KBM-7 (cell line): Measurements from ENCODE around the gene LEKR1.
"Not testable (repeated sequence)": the region's sequence is repeated elsewhere in the genome, so short reads cannot be mapped to it uniquely, and the experiment has no call there.

ENCODE experiments used
- DNase-seq: peaks from one replicate; pipeline ENCODE4 v3.0.0-alpha.2; 2015
- in situ Hi-C: fragments of 300-500 bp; cut with MboI; formaldehyde crosslinking; loops from 2 replicates; pipeline ENCODE4 v1.14.3; 2020; ENCODE audit warnings: low sequenced_read_pairs, low pct_unique_long_range_greater_than_20kb, mixed read lengths

LEKR1 gene

DNA sequence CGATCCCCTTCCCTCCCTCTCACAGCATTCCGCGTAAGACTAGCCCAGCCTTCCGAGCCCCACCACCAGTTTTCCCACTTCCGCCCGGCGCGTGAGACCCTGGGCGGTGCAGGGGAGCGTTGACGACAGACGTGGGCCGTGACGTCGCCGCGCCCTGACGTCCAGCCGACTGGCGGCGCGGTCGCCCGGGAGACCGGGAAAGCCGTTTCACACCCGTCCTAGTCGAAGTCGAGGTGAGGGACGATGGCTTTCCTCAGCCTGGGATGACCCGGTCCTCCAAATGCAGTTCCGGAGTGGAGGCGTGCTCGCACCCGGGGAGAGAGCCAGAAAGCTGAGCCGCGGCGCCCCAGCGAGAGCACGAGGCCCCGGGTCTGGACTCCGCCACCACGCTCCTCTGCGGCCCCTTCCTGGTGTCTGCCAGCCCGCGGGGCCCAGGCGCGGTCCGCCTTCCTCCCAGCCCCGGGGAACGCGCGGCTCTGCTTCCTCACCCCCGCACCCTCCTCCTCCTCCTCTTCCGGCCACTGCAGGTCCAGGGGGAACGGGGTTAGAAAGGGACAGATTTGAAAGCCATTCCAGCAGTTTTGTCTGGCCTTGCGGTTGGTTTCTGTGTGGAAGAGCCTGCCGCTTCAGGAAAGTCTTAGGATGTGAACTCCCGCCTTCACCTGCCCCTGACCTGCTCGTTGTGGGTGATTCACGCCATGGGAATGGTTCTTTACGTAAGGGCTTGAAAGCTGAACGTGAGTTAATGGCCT is at the start of gene LEKR1:
LEKR1 (plus strand) TSS at position 210 of the 752 bp plus-strand sequence. CDS start 2,977 bp downstream, outside the sequence.
- DNase-seq, result no peak
- in situ Hi-C loops, result no loop called here

DNA sequence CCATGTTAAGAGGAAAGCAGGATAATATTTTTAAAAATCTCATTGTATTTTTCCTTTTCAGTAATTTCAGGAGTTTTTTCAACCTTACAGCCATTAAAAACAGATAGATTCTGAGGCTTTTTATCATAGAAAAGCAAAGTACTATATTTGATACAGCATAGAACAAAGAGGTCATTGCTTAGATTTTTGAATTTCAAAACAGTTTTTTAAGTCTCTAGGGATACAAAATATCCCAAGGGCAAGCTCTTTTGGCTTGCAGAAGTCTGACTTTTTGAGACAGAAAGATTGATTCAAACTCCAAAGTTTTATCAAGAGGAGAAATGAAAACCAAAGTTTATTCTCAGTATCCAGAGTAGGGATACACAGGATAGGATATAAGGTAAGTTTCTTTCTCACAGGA is 49.3 kb upstream of the LEKR1 start:
- in situ Hi-C loops, result no loop called here

DNA sequence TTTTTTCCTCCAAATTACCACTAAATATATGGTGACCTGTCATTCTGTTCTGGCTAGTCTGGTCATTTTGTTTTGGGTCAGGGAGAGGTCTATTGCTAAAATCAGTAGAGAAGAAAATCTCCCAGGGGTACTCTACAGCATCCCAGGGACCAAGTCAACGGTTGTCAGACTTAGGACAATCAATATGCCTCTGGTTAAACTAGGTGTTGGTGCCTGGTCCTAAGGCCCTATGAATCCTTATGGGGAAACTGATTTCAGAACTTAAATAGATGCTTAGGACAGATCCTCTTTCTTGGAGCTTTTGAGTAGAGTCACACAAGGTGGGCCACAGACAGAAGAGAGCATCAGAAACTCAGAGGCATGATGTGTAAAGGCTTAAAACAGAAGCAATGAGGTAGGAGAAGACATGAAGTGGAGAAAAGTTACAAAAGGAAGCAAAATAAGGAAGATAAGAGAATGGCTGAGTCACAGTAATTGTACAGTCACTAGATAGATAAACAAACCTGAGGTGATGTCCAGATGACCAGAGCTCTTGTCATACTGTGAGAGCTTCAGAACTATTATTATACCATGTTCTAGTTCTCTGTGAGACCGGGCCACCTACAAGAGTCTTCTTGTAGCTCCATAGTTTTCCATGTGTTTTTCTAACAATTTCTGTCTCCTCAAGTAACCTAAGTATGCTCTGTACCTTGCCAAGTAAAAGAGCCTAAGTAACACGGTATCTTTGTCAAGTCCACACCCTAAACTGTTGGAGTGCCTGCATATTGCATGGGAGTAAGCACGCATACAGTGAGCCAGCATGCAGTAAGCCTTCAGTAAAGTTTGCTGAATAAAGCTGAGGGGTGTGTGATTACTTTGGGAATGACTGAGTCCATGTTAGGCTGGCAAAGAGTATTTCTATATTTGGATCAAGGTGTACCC is 44.6 kb upstream of the LEKR1 start:
- DNase-seq, result peak; percentile 32
- in situ Hi-C loops, result no loop called here

More for the DNA sequence above, 49.3 kb upstream of the LEKR1 start:
- DNase-seq, result no peak

DNA sequence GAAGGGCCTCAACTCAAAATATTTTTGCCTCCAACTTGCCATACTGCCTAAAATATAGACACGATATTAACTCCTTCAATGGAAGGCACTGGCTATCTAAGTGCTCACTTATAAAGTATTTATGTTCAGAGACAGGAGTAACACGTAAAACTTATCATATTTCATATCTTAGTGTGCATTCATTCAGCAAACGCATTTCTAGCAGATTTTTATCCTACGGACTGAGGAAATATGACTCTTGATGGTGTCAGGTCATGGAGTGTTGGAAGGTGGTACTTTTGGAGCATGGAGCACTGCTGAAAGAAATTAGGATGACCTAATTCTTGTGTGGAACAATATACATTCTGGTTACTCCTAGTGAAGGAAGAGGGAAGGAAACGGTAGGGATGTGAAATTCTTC is 43.8 kb upstream of the LEKR1 start:
- in situ Hi-C loops, result no loop called here
- DNase-seq, result no peak

DNA sequence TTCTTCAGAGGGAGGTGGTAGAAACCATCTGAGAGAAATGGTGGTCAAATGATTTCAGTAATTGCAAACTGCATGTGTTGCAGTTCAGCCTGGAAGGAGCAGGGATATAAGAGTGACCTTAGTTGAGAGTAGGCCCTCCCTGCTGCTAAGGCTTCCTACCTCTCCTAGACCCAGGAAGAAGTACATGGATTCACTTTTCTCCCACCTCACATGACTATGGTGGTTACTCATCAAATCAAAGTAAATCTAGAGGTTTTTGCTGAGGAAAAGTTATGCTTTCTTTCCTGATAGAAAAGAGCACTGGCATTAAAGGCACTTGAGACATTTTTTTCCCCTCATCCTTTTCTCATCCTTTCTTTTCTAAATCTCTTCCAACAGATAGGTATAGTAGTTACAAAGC is 43.2 kb upstream of the LEKR1 start:
- in situ Hi-C loops, result no loop called here
- no peak for DNase-seq

DNA sequence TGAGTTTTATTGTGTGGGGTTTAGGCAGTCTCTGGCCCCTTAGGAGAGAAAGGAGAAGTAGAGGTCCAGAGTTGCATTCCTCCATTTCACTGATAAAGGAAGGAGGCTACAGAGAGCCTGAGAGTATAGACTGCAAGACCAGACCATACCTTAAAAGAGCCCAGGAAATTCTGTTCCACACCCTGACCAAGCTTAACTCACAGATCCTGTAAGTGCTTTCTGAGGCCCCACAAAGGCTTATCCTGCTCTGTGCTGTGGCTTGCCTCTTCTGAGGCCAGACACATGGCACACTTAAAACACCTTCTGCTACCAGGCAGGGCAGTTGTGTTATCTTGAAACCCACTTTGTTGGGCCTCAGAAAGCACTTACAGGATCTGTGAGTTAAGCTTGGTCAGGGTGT is 39.2 kb upstream of the LEKR1 start:
- in situ Hi-C loops, result no loop called here

DNA sequence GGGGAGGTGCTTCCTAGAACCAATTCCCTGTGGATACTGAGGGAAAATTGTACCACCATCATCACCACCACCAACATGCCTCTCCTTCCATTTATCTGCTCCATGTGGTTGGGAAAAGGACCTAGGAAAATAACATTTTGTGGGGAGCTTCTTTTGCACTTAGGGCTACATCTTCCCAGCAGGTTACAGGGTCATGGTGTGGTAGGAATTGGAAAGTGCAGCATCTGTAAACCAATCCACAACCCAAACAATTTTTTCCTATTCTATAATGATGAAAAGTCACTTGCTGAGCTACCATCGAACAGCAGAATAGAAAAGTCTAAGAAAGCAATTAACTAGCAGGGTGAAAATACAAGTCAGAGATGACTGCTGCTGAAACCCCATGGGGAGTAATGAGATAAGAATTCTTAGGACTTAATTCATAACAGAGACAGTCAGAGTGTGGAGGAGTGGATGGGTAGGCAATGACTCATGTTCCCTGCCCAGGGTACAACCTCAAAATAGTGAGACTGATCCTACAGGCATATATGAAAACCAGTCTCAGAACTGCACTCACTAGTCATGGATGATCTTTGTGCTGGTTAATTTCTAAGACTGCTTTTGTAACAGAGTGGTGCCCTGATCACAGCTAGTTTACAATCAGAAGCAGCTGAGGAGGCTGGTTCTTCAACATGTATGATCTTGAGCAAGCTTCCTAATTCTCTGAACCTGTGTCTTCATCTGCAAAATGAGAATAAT is 38.1 kb upstream of the LEKR1 start:
- in situ Hi-C loops, result no loop called here
- no peak for DNase-seq

More for the DNA sequence above, 39.2 kb upstream of the LEKR1 start:
- DNase-seq, result peak; percentile 32

DNA sequence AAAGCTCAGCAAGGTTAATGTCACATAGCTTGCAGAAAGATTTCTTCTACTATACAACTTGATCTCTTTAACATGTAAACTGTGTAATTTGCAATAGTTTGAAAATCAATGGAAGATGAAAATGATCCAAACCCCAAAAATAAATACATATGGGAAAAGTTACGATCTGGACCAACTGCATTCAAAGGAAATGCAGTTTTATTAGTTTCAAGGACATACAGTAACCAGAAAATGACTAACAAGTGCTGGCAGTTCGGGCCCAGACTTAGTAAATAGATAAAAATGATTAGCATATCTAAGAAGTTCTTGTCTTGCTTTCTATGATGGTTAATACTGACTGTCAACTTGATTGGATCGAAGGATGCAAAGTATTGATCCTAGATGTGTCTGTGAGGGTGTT is 37.3 kb upstream of the LEKR1 start:
- in situ Hi-C loops, result no loop called here
- no peak for DNase-seq

DNA sequence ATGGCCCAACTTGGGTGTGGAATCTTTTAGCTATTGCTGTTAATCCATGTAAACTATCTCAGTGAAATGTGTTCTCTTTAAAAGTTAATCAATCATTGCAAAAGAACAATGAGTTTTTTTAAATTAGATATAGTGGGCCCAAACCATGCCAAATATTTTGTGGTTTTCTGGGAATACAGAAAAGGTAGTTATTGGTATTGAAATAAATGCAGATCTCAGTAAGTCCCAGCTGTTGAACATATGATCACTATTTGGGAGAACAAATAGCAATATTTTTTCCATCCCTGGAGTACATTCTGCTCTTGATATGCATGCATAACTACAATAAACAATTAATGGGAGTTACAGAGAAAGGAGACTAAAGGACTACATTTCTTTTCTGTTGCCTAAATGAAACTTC is 36.0 kb upstream of the LEKR1 start:
- no peak for DNase-seq
- in situ Hi-C loops, result no loop called here

DNA sequence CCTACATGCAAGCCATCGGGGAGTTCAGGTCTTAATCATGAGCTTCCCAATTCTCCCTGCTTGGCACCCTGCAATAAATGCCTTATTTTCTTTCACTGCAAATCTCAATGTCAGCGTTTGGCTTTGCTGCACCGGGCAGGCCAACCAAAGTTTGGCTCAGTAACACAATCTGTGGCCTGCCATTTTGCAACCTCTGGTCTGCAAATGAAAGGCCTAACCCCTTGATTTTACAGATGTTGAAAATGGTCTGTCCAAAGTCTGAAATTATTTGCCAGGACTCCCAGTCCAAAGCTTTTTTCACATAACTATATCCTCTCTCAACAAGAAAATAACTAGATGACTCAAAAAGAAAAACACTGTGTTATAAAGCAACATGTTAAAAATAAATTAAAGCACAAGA is 34.0 kb upstream of the LEKR1 start:
- no peak for DNase-seq
- in situ Hi-C loops, result no loop called here

DNA sequence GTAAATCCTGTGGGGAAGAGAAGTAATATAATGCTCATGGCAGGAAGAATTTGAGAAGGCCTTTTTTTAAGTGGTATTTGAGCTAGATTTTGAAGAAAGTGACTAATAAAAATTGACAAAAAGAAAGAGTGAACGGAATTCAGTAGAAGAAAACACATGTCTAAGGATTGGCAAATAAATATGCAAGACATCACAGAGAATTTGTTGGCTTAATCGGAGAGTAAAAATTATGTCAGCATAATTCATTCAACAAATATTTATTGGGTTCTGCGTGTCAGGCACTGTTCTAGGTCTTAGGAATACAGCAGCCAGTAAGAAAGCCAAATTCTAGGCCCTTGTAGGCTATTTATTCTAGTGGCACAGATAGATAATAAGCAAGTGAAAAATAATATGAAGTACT is 33.6 kb upstream of the LEKR1 start:
- in situ Hi-C loops, result no loop called here
- no peak for DNase-seq

DNA sequence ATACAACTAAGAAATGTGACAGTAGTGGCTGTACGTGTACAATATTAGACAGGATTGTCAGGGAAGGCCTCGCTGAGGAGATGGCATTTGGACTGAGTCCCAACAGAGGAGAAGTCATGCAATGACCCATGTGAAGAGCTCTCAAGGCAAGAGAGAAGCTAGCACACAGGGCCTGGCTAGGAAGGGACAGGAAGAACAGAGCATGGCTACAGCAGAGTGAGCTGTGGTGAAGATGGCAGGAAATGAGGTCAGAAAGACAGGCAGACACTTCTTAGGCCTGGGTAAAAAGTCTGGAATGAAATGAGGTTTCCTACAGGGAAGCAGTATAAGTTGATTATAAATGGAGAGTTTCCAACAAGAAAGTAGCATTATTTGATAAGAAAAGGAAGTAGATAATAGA is 33.2 kb upstream of the LEKR1 start:
- in situ Hi-C loops, result no loop called here
- peak; percentile 62 for DNase-seq

DNA sequence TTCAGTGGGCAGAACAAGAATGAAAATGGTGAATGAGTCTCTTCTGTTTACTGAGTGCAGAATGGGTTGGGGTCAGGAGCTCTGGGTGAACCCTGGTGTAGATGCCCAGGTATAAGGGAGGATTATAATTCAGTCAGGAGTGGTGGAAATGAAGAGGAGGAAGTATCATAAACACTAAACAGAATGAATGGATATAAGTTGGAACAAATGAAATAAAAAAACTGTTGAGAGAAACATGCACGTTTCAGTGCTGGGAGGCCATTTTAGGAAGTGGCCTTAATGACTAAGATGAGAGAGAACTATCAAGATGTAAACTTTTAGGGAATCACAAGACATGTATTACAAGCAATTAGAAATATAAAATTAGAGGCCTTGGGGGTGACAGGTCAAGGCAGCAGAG is 32.8 kb upstream of the LEKR1 start:
- in situ Hi-C loops, result no loop called here

DNA sequence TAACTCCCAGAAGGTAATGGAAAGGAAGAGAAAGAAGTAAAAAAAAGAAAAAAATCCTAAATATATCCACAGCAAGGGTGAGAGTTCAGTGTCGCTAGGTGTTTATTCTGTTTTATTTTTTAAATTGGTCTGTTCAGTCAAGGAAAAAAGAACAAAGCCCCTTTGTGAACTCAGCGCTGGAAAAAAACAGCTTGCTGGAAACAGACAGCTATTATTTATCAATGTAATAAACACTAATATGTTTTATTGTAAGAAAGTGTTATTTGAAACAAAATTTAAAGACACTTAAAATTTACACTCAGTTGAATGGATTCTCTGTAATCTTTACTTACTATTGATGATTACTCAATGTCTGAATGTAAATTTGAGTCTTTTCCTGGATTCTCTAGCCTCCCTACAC is 32.3 kb upstream of the LEKR1 start:
- in situ Hi-C loops, result no loop called here
- no peak for DNase-seq

More for the DNA sequence above, 32.8 kb upstream of the LEKR1 start:
- DNase-seq, result no peak

DNA sequence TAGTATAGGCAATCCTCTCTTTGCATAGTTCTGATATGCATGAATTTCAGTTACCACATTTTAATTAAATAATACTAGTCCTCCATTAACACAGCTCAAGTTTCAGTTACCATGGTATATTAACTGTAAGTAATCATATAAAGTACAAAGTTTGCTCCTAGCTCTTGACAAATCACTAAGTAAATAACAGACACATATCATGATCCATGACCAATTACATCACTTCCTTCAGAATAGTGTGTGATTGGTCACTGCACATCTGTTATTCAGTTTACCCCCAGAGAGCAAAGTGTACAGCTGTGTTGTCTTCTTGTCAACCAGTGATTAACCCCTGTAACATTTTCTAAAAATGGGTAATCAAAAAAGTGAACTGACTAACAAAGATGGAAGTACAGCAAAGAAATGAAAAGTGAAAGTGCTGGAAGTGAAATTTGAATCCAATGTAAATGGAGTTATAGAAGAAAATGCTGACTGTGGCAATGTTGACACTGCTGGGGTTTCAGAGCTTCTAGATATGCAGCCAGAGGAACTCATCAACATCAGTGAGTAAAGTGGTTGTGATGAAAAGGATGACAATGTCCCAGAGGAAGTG is 30.2 kb upstream of the LEKR1 start:
- in situ Hi-C loops, result no loop called here

DNA sequence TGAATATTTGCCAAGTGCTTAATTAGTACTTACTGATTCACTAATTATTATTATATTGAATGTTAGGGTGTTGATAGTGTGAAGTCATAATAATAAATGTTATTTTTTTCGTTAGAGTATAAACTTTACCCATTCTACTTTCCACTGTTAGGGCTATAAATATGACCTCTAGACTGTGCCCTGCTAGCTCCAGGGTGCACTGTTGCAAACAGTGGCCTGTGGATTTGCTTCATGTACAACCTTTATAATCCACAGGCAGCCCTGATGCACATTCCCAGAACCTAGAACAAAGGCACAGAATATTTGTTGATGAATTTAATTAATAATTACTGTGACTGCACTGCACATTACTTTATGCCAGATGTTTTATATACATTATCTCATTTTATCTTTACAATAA is 28.8 kb upstream of the LEKR1 start:
- DNase-seq, result no peak
- in situ Hi-C loops, result no loop called here

More for the DNA sequence above, 30.2 kb upstream of the LEKR1 start:
- DNase-seq, result no peak

DNA sequence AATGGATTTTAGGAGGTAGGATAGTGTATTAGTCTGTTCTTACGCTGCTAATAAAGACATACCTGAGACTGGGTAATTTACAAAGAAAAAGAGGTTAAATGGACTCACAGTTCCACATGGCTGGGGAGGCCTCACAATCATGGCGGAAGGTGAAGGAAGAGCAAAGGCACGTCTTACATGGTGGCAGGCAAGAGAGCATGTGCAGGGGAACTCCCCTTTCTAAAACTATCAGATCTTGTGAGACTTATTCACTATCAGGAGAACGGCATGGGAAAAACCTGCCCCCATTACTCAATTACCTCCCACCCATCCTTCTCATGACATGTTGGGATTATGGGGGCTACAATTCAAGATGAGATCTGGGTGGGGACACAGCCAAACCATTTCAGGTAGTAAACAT is 25.9 kb upstream of the LEKR1 start:
- in situ Hi-C loops, DNase-seq: not testable (repeated sequence)

DNA sequence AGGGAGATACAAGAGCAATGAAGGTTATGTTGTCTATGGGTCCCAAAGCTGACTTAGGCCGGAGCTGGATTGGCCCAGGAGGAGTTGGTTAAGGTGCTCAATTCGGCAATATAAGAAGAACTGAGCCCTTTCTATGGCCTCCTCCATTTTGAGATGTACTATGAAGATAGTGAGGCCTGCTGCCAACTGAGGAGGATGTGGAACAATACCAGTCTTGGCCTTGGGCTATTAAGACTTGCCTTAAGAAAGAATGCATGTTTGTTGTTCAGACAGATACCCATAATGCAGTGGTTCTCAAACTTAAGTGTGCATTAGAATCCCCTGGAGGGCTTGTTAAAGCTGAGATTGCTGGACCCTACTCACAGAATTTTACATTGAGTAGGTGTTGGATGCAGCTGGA is 24.4 kb upstream of the LEKR1 start:
- DNase-seq, result no peak
- in situ Hi-C loops, result no loop called here

DNA sequence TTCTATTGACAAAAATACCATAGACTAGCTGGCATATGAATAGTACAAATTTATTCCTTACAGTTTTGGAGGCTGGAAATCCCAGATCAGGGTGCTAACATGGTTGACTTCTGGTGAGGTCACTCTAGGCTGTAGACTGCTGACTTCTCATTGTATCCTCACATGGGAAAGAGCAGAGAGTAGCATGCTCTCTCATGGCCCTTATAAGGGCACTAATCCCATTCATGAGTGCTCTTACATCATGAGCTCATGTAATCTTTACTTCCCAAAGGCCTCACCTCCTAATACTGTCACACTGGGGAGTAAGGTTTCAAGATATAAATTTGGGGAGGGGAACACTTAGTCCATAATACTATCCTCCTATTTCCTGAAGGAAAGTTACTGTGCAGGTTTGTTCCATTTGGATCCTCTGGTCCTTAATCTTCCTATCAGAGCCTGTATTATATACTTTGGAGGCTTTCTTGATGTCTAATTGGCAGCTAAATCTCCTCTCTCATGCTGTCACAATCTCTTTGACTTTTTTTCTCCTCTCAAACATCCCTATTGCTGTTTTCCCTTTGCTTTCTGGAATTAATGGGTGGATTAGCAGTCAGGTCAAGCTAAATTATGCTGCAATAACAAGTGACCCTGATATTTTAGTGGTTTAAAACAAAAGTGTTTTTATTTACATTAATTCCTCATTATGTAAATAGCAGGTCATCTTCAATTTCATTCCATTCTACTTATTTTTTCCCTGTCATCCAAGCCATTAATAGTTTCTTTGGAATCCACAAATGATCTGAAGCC is 23.1 kb upstream of the LEKR1 start:
- in situ Hi-C loops, result no loop called here
- DNase-seq, result no peak
